H1 (cell line): ENCODE measurements around the gene PCNP.

Source experiments
- CTCF ChIP-seq, 3 experiments: IDR thresholded peaks; 1 replicate in 2 of 3; 2 replicates in 1 of 3; pipeline versions ENCODE4 v1.5.1 to v1.6.1; 2011; ENCODE audit warnings: low read length in 3 of 3, mild to moderate bottlenecking in 3 of 3, inconsistent platforms in 2 of 3, low read depth in 1 of 3, moderate library complexity in 1 of 3; ENCODE audit not compliant: insufficient read depth in 1 of 3; ENCODE audit errors: control extremely low read depth in 1 of 3
- KDM1A ChIP-seq: fragments of 200-600, 300-600 bp; sonication (generic); IDR thresholded peaks from 2 replicates; pipeline ENCODE4 v1.7.1; 2016; ENCODE audit warnings: mild to moderate bottlenecking, low read length, borderline replicate concordance
- POLR2A ChIP-seq, 2 experiments: IDR thresholded peaks; 1 replicate in 1 of 2; 2 replicates in 1 of 2; pipeline ENCODE4 v1.6.1; 2011; ENCODE audit warnings: low read depth in 2 of 2, low read length in 2 of 2, mild to moderate bottlenecking in 2 of 2; ENCODE audit errors: control extremely low read depth in 1 of 2
- SIN3A ChIP-seq, 2 experiments: IDR thresholded peaks in 1 of 2; conservative IDR thresholded peaks in 1 of 2; 2 replicates each; pipeline ENCODE4 v1.6.1; 2011 to 2012; ENCODE audit warnings: low read length in 2 of 2, improper control_type of control experiment in 1 of 2, low read depth in 1 of 2, mild to moderate bottlenecking in 1 of 2

DNA sequence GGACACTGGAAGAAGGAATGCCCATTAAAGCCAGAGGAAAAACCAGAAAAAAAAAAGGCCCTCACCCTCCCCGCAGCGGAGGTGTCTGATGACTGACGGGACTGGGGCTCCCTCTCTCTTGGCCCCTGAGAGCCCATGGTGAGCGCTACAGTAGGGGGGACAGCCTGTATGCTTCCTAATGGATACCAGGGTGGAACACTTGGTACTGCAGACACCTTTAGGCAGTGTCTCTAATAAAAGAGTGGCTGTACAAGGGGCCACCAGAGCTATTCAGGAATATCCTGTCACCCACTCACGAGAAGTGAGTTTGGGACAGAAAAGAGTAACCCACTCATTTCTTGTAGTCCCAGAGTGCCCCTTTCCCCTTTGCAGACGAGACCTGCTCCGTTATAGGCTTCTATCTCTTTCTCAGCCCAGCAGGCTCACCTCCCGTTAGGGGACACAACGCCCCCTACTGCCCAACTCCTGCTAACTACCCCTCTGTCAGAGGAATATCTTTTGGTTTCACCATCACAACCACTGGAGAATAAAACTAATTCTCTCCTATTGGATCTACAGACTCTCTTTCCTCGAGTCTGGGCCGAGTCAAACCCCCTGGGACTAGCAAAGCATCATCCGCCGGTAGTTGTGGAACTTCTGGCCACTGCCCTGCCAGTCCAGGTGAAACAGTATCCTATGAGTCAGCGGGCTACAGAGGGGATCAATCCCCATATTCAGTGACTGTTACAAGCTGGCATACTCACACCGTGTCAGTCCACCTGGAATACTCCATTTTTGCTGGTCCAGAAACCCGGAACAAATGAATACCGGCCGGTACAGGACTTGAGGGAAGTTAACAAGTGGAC lies 62.2 kb downstream of the PCNP start:
- no peak for TF ChIP-seq POLR2A (IDR thresholded peaks at IDR 0.05; ENCODE audit: control extremely low read depth in 1 of 2, low read depth in 2 of 2, low read length in 2 of 2)
- TF ChIP-seq CTCF (IDR thresholded peaks at IDR 0.05; ENCODE audit: control extremely low read depth in 1 of 3, insufficient read depth in 1 of 3, low read depth in 1 of 3, low read length in 3 of 3) = peak; percentile 44 to 66 (median 63)
- TF ChIP-seq SIN3A (conservative IDR thresholded peaks at IDR 0.05 in 1 of 2, IDR thresholded peaks at IDR 0.05 in 1 of 2; ENCODE audit: low read depth in 1 of 2, low read length in 2 of 2) = no peak
- no peak for TF ChIP-seq KDM1A
